Natural killer cell (primary cell): ENCODE results near the gene ACTR3C. TPM values are rescaled to one million over a fixed set of nuclear protein-coding genes. Genes with fewer than 3 reads are reported as not detected.
"Not testable (repeated sequence)": the region's sequence is repeated elsewhere in the genome, so short reads cannot be mapped to it uniquely, and the experiment has no call there.

Source experiments
- ATAC-seq, 3 donors: fragments of 150-1000 bp in 2 of 3; fragments of 200-7000 bp in 1 of 3; cut with Tn5 transposase; 1 replicate in 1 of 3; 2 replicates in 2 of 3; pipeline ENCODE4 v1.10.0; 2021; ENCODE audit warnings: mild to moderate bottlenecking in 2 of 3, moderate library complexity in 2 of 3
- DNase-seq, 2 donors: peaks; one replicate each; pipeline versions ENCODE4 v3.0.0 to v3.0.0-alpha.2; 2013 to 2021; ENCODE audit warnings: mixed read lengths in 1 of 2
- H3K27ac ChIP-seq: one replicate; pipeline ENCODE4 v1.5.1; 2013; ENCODE audit warnings: mild to moderate bottlenecking, low read length
- H3K27me3 ChIP-seq: one replicate; pipeline ENCODE4 v1.6.1; 2013; ENCODE audit warnings: low read length; ENCODE audit not compliant: control insufficient read depth, insufficient read depth
- H3K36me3 ChIP-seq: one replicate; pipeline ENCODE4 v1.6.1; 2013; ENCODE audit warnings: low read length; ENCODE audit not compliant: control insufficient read depth, insufficient read depth
- H3K4me1 ChIP-seq: one replicate; pipeline ENCODE4 v1.6.1; 2013; ENCODE audit warnings: low read length; ENCODE audit not compliant: control insufficient read depth, insufficient read depth
- H3K4me3 ChIP-seq: one replicate; pipeline ENCODE4 v1.5.1; 2013; ENCODE audit warnings: low read length
- H3K9me3 ChIP-seq: one replicate; pipeline ENCODE4 v1.6.1; 2013; ENCODE audit warnings: low read length; ENCODE audit not compliant: control insufficient read depth, insufficient read depth
- H3K27ac Mint-ChIP-seq, 2 donors: one replicate each; pipeline ENCODE4 v1.8.0; 2022; ENCODE audit warnings: mild to moderate bottlenecking in 2 of 2, mixed read lengths in 2 of 2, moderate library complexity in 1 of 2
- H3K27me3 Mint-ChIP-seq, 2 donors: one replicate each; pipeline ENCODE4 v1.8.0; 2022; ENCODE audit warnings: low read depth in 2 of 2, mixed read lengths in 2 of 2
- H3K36me3 Mint-ChIP-seq: one replicate; pipeline ENCODE4 v1.8.0; 2022; ENCODE audit warnings: mixed read lengths
- H3K4me1 Mint-ChIP-seq, 2 donors: one replicate each; pipeline ENCODE4 v1.8.0; 2022; ENCODE audit warnings: mixed read lengths in 2 of 2
- H3K4me3 Mint-ChIP-seq: one replicate; pipeline ENCODE4 v1.8.0; 2022; ENCODE audit warnings: mild to moderate bottlenecking, moderate library complexity, mixed read lengths
- H3K9me3 Mint-ChIP-seq, 2 donors: one replicate each; pipeline ENCODE4 v1.8.0; 2022; ENCODE audit warnings: mixed read lengths in 2 of 2
- WGBS: methylation state at CpG from one replicate; pipeline ENCODE4 v1.1.7; 2013; ENCODE audit warnings: missing lambda C conversion rate; ENCODE audit not compliant: insufficient coverage; 5-methylcytosine and 5-hydroxymethylcytosine counted together
- intact Hi-C: fragments of 100-400 bp; cut with micrococcal nuclease; formaldehyde crosslinking; loops from one replicate; pipeline ENCODE4 v1.14.2; 2022
- total RNA-seq, 4 donors: library from RNA; stranded (reverse); fragments of 120-200 nt in 1 of 4; gene quantifications; one replicate each; pipeline versions ENCODE4 v1.2.3 to v1.2.4, GENCODE V29; 2013 to 2022
- TF ChIP-seq, protein P1 (sequence below): fragments of 200-600 bp; IDR thresholded peaks from one replicate; pipeline ENCODE4 v1.8.0; 2022; ENCODE audit warnings: antibody characterized with exemption

ACTR3C gene
- total RNA-seq, 3 donors from 2014 or later (not counting 1 experiment from before 2014, with no cell fraction given) = 5.1 to 8.3 (median 7.2) TPM

DNA sequence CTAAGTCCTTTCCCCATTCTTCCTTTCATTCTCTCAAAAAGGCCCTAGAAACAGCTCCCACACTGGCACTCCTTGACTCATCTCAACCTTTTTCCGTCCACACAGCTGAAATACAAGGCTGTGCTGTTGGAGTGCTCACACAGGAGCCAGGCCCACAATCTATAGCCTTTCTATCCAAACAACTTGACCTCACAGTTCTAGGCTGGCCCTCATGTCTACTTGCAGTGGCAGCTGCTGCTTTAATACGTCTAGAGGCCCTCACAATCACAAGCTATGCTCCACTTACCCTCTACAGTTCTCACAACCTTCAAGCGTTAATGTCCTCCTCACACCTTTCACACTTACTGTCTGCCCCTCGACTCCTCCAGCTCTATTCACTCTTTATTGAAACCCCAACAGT, 12.2 kb downstream of the ACTR3C start:
- Histone ChIP-seq H3K4me3 (no peak overlapping the region), H3K4me1 (no peaks in the 10 kb centered on the region), H3K27ac (no peak overlapping the region), H3K27me3 (no peaks in the 10 kb centered on the region), H3K36me3 (no peaks in the 10 kb centered on the region), H3K9me3 (no peaks in the 10 kb centered on the region)
- Mint-ChIP-seq H3K27me3 (no peaks in the 10 kb centered on the region), H3K4me3 (no peak overlapping the region), H3K4me1 (no peaks in the 10 kb centered on the region), H3K36me3 (no peaks in the 10 kb centered on the region), H3K27ac (no peak overlapping the region), H3K9me3 (no peaks in the 10 kb centered on the region)
- 89% methylated on average over 4 of the region's 4 CpGs for WGBS
- TF ChIP-seq, protein P1, sequence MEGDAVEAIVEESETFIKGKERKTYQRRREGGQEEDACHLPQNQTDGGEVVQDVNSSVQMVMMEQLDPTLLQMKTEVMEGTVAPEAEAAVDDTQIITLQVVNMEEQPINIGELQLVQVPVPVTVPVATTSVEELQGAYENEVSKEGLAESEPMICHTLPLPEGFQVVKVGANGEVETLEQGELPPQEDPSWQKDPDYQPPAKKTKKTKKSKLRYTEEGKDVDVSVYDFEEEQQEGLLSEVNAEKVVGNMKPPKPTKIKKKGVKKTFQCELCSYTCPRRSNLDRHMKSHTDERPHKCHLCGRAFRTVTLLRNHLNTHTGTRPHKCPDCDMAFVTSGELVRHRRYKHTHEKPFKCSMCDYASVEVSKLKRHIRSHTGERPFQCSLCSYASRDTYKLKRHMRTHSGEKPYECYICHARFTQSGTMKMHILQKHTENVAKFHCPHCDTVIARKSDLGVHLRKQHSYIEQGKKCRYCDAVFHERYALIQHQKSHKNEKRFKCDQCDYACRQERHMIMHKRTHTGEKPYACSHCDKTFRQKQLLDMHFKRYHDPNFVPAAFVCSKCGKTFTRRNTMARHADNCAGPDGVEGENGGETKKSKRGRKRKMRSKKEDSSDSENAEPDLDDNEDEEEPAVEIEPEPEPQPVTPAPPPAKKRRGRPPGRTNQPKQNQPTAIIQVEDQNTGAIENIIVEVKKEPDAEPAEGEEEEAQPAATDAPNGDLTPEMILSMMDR = no peak
- ATAC-seq = no peak
- intact Hi-C loops = no loop called here
- no peak for DNase-seq

GRCh38 chr7:150308575-150308974, 14.8 kb downstream of the ACTR3C start:
- H3K27me3 ChIP-seq = no peaks in the 10 kb centered on the region
- no peak overlapping the region for H3K27ac ChIP-seq
- TF ChIP-seq, protein P1 = no peak
- intact Hi-C loops = no loop called here
- Mint-ChIP-seq H3K4me1 (no peaks in the 10 kb centered on the region), H3K27ac (no peak overlapping the region), H3K9me3 (no peaks in the 10 kb centered on the region), H3K27me3 (no peaks in the 10 kb centered on the region), H3K4me3 (no peak overlapping the region), H3K36me3 (no peaks in the 10 kb centered on the region)
- no peaks in the 10 kb centered on the region for H3K9me3 ChIP-seq
- H3K36me3 ChIP-seq = no peaks in the 10 kb centered on the region
- no peak for ATAC-seq
- no peak for DNase-seq
- H3K4me1 ChIP-seq = no peaks in the 10 kb centered on the region
- no peak overlapping the region for H3K4me3 ChIP-seq

- WGBS = 92% methylated on average over 9 of the region's 9 CpGs
- H3K4me1 ChIP-seq = no peaks in the 10 kb centered on the region
- no peak overlapping the region for H3K27ac ChIP-seq
- H3K27me3 ChIP-seq = no peaks in the 10 kb centered on the region
- H3K9me3 Mint-ChIP-seq = no peaks in the 10 kb centered on the region
- TF ChIP-seq, protein P1 = no peak
- DNase-seq = no peak
- no peaks in the 10 kb centered on the region for H3K4me1 Mint-ChIP-seq
- H3K27me3 Mint-ChIP-seq = no peaks in the 10 kb centered on the region
- no peaks in the 10 kb centered on the region for H3K36me3 Mint-ChIP-seq
- no peaks in the 10 kb centered on the region for H3K9me3 ChIP-seq
- no peak overlapping the region for H3K27ac Mint-ChIP-seq
- no peak overlapping the region for H3K4me3 Mint-ChIP-seq
- no peaks in the 10 kb centered on the region for H3K36me3 ChIP-seq
- intact Hi-C loops = no loop called here
- no peak overlapping the region for H3K4me3 ChIP-seq
- no peak for ATAC-seq
These were observed 15.4 kb downstream of the ACTR3C start for GRCh38 chr7:150307904-150308303.

DNA sequence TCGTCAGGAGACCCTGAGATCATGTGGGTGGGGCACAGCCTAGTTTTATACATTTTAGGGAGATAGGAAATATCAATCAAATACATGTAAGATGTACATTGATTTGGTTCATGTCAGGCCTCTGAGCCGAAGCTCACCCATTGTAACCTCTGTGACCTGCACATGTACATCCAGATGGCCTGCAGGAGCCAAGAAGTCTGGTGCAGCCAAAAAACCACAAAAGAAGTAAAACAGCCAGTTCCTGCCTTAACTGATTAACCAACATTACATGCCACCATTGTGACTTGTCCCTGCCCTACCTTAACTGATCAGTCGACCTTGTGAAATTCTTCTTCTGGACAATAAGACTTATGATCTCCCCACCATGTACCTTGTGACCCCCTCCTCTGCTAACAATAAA, 16.2 kb downstream of the ACTR3C start:
- no peaks in the 10 kb centered on the region for H3K36me3 ChIP-seq
- H3K4me1 ChIP-seq = no peaks in the 10 kb centered on the region
- H3K9me3 Mint-ChIP-seq = no peaks in the 10 kb centered on the region
- no peak for ATAC-seq
- intact Hi-C loops = no loop called here
- no peak overlapping the region for H3K4me3 ChIP-seq
- TF ChIP-seq, protein P1 = no peak
- H3K36me3 Mint-ChIP-seq = no peaks in the 10 kb centered on the region
- no peaks in the 10 kb centered on the region for H3K27me3 ChIP-seq
- H3K4me1 Mint-ChIP-seq = no peaks in the 10 kb centered on the region
- whole genome bisulfite sequencing = 82% methylated on average over 3 of the region's 3 CpGs
- H3K27ac Mint-ChIP-seq = no peak overlapping the region
- no peak for DNase-seq
- no peaks in the 10 kb centered on the region for H3K9me3 ChIP-seq
- H3K27ac ChIP-seq = no peak overlapping the region
- H3K4me3 Mint-ChIP-seq = no peak overlapping the region
- H3K27me3 Mint-ChIP-seq = no peaks in the 10 kb centered on the region

DNA sequence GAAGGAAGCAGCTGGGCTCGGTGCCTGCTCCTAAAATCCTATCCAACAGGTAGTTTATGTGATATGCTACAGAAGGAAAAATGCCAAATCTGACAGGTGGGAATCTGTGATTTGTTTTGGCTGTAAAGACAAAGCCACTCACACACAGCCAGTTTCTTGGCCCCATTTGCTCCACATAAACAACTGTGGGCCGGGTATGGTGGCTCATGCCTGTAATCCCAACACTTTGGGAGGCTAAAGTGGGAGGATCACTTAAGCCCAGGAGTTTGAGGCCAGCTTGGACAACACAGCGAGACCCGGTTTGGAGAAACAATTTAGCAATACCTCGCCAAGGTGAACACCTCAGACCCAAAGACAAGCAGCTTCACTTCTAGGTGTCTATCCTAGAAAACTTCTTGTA, 17.0 kb downstream of the ACTR3C start:
- DNase-seq, H3K27ac ChIP-seq, ATAC-seq, H3K9me3 ChIP-seq, H3K4me3 ChIP-seq, H3K27ac Mint-ChIP-seq, H3K9me3 Mint-ChIP-seq, intact Hi-C loops, H3K27me3 Mint-ChIP-seq, H3K4me1 ChIP-seq, H3K36me3 ChIP-seq, H3K4me3 Mint-ChIP-seq, H3K36me3 Mint-ChIP-seq, H3K27me3 ChIP-seq, H3K4me1 Mint-ChIP-seq: not testable (repeated sequence)
- WGBS = 97% methylated on average over 3 of the region's 5 CpGs

- H3K9me3 ChIP-seq, H3K4me1 Mint-ChIP-seq, ATAC-seq, H3K9me3 Mint-ChIP-seq, H3K27me3 ChIP-seq, H3K4me3 ChIP-seq, H3K36me3 Mint-ChIP-seq, DNase-seq, H3K36me3 ChIP-seq, H3K27ac ChIP-seq, intact Hi-C loops, H3K4me1 ChIP-seq, H3K27ac Mint-ChIP-seq, H3K4me3 Mint-ChIP-seq, H3K27me3 Mint-ChIP-seq: not testable (repeated sequence)
- WGBS = no CpG with 5 or more reads among the region's 2 CpGs
These were observed 17.5 kb downstream of the ACTR3C start for GRCh38 chr7:150305903-150306284.
